ENCODE results near the gene KCTD4.

DNA sequence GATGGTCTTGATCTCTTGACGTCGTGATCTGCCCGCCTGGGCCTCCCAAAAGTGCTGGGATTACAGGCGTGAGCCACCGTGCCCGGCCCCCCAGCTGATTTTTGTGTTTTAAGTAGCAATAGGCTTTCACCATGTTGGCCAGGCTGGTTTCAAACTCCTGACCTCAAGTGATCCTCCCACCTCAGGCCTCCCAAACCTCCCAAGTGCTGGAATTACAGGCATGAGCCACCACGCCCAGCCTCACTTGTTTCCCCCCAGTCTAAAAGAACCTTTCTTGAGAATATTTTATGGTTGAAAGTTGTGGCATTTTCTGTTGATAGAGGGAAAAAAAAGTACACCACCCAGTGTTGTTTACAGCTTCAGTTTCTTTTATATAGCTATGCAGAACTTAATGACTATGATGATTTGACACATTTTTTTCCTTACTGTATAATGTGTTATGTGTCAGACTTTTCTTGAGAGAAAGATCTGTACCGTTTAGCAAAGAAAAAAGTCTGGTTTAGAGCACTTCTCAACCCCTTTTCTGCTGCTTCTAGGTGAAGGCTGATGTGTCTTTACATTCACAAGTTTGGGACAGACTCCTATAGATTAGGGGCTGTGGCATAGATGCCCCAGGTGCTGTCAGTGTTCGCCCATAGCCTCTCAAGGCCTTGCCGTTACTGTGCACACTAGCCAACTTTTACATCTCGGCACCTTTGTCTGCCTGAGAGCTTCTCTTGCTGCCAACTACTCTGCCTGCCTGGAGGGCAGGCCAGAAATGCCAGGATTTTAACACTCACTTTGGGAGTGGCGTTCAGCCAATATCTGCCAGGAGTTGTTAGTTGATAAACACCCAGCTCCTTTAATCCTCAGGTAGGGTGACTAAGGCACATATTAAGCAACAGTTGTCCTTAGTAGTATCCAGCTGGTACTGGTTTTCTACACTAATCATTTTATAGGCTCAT, 33.0 kb downstream of the KCTD4 start:
- TF ChIP-seq CTCF (IDR thresholded peaks at IDR 0.05; ENCODE audit: poor library complexity) (no peak), EZH2 (IDR thresholded peaks at IDR 0.05; ENCODE audit: borderline replicate concordance) (no peak), EZH2phosphoT487 (IDR thresholded peaks at IDR 0.05; ENCODE audit: low read depth, severe bottlenecking, unreplicated experiment) (no peak)

All from hepatocyte (in vitro differentiated cells).